SW 1271 (cell line): ENCODE results near the gene RPS6KB2.

Experiments
- DNase-seq, 2 experiments: peaks; one replicate each; lab custom pipeline; 2025; lab: John Stamatoyannopoulos, UW

RPS6KB2 gene

GRCh38 chr11:67429722-67430121, 1.4 kb downstream of the RPS6KB2 start:
- no peak for DNase-seq

- no peak for DNase-seq
Observed at GRCh38 chr11:67431346-67432249, 3.3 kb downstream of the RPS6KB2 start.

- no peak for DNase-seq
Observed at GRCh38 chr11:67432655-67433349, 4.5 kb downstream of the RPS6KB2 start.

GRCh38 chr11:67433536-67434394, 5.5 kb downstream of the RPS6KB2 start:
- DNase-seq, result no peak

GRCh38 chr11:67434395-67434881, 6.1 kb downstream of the RPS6KB2 start:
- no peak for DNase-seq

- DNase-seq, result no peak
Observed at GRCh38 chr11:67435031-67435726, 6.9 kb downstream of the RPS6KB2 start.

GRCh38 chr11:67435727-67436458, 7.6 kb downstream of the RPS6KB2 start:
- no peak for DNase-seq

GRCh38 chr11:67436459-67437081, 8.3 kb downstream of the RPS6KB2 start:
- no peak for DNase-seq

GRCh38 chr11:67437082-67437808, 9.0 kb downstream of the RPS6KB2 start, which contains the start of gene PTPRCAP:
PTPRCAP (minus strand) TSS chr11:67437682; CDS start chr11:67437619, 63 bp downstream.
- no peak for DNase-seq

- no peak for DNase-seq
Observed at GRCh38 chr11:67437809-67438157, 9.5 kb downstream of the RPS6KB2 start.

GRCh38 chr11:67438158-67438902, 10.0 kb downstream of the RPS6KB2 start:
- DNase-seq, result no peak

GRCh38 chr11:67439321-67440228, 11.3 kb downstream of the RPS6KB2 start:
- DNase-seq, result peak in 1 of 2 experiments; percentile 73

GRCh38 chr11:67440229-67441097, 12.2 kb downstream of the RPS6KB2 start:
- DNase-seq, result no peak

GRCh38 chr11:67441098-67441563, 12.8 kb downstream of the RPS6KB2 start:
- DNase-seq, result no peak

GRCh38 chr11:67441731-67442351, 13.5 kb downstream of the RPS6KB2 start:
- no peak for DNase-seq
